Right atrium auricular region (tissue), 2 donors: ENCODE results near the gene MAML1. TPM values are rescaled to one million over a fixed set of nuclear protein-coding genes. Genes with fewer than 3 reads are reported as not detected.

Experiments
- DNase-seq: peaks from one replicate; pipeline ENCODE4 v3.0.0-alpha.2; 2019; ENCODE audit warnings: low spot score
- H3K27ac ChIP-seq, 2 donors: fragments of 200-600 bp; sonication (generic); 1 replicate in 1 of 2; 2 replicates in 1 of 2; pipeline ENCODE4 v1.5.1; 2016 to 2019
- H3K27me3 ChIP-seq, 2 donors: fragments of 200-600 bp; sonication (generic); one replicate each; pipeline versions ENCODE4 v1.5.1 to v1.6.0; 2017 to 2019
- H3K36me3 ChIP-seq: fragments of 200-600 bp; sonication (generic); one replicate; pipeline ENCODE4 v1.5.1; 2016
- H3K4me1 ChIP-seq, 2 donors: fragments of 200-600 bp; sonication (generic); one replicate each; pipeline versions ENCODE4 v1.5.1 to v1.6.0; 2017 to 2019
- H3K4me3 ChIP-seq, 2 donors: fragments of 200-600 bp; sonication (generic); 1 replicate in 1 of 2; 2 replicates in 1 of 2; pipeline ENCODE4 v1.5.1; 2017 to 2019; ENCODE audit warnings: mild to moderate bottlenecking in 1 of 2, moderate library complexity in 1 of 2
- H3K9me3 ChIP-seq, 2 donors: fragments of 200-600 bp; sonication (generic); one replicate each; pipeline ENCODE4 v1.5.1; 2019
- total RNA-seq, 2 donors: library from RNA; depleted of rRNA; stranded (reverse); fragments of >200 nt; gene quantifications; one replicate each; pipeline ENCODE4 v1.1.0, GENCODE V29; 2016
- TF ChIP-seq, protein P1 (sequence below), 2 donors: fragments of 200-600 bp; sonication (generic); IDR thresholded peaks; one replicate each; pipeline ENCODE4 v1.5.1; 2019; ENCODE audit warnings: antibody characterized with exemption in 2 of 2

MAML1 gene
- total RNA-seq, 2 donors from 2014 or later = 10.8 to 16.6 TPM

DNA sequence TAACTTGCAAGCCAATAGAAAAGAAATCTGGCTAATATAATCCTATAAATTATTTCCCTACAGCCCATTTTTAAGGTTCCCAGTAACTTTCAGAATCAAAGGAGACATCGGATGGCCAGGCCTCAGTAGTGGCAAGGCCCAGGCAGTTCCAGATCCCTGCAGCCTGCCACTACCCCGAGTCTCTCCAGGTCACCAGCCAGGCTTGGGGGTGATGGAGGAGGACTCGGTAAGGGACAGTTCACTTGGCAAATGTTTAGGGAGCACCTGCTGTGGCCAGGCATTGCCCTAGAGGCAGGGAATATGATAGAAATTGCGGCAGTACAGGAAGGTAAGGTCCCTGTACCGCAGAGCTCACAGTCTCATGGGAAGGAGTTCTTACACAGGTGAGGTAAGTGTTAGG, 46.0 kb downstream of the MAML1 start:
- Histone ChIP-seq H3K4me1 (no peaks in the 10 kb centered on the region), H3K36me3 (peaks cover 44% of the 10 kb centered on the region), H3K27me3 (no peaks in the 10 kb centered on the region), H3K9me3 (no peaks in the 10 kb centered on the region), H3K27ac (no peak overlapping the region), H3K4me3 (no peak overlapping the region)
- DNase-seq = no peak
- TF ChIP-seq, protein P1, sequence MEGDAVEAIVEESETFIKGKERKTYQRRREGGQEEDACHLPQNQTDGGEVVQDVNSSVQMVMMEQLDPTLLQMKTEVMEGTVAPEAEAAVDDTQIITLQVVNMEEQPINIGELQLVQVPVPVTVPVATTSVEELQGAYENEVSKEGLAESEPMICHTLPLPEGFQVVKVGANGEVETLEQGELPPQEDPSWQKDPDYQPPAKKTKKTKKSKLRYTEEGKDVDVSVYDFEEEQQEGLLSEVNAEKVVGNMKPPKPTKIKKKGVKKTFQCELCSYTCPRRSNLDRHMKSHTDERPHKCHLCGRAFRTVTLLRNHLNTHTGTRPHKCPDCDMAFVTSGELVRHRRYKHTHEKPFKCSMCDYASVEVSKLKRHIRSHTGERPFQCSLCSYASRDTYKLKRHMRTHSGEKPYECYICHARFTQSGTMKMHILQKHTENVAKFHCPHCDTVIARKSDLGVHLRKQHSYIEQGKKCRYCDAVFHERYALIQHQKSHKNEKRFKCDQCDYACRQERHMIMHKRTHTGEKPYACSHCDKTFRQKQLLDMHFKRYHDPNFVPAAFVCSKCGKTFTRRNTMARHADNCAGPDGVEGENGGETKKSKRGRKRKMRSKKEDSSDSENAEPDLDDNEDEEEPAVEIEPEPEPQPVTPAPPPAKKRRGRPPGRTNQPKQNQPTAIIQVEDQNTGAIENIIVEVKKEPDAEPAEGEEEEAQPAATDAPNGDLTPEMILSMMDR (IDR thresholded peaks at IDR 0.05) = no peak

DNA sequence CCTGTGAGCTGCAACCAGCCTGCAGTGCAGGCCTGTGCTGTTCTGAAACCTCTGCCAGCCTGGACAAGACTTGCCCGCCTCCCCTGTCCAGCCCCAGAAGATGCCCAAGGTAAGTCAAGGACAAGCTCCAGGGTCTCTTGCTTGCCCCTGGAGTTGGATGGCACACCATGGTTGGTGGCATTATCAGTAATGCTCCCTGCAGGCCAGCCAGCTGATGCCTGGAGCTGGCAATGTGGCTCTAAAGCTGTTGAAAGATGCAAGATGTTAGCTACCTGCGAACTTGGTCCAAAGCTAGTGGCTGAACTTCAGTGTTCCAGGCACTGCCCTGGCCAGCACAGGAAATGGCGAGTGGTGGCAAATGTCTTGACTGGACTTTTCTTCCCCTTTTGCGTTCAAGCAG, 47.2 kb downstream of the MAML1 start:
- no peak overlapping the region for H3K4me3 ChIP-seq
- H3K9me3 ChIP-seq = no peaks in the 10 kb centered on the region
- H3K27me3 ChIP-seq = no peaks in the 10 kb centered on the region
- H3K4me1 ChIP-seq = no peaks in the 10 kb centered on the region
- TF ChIP-seq, protein P1 (IDR thresholded peaks at IDR 0.05) = no peak
- H3K36me3 ChIP-seq = peaks cover 32% of the 10 kb centered on the region
- DNase-seq = no peak
- no peak overlapping the region for H3K27ac ChIP-seq

DNA sequence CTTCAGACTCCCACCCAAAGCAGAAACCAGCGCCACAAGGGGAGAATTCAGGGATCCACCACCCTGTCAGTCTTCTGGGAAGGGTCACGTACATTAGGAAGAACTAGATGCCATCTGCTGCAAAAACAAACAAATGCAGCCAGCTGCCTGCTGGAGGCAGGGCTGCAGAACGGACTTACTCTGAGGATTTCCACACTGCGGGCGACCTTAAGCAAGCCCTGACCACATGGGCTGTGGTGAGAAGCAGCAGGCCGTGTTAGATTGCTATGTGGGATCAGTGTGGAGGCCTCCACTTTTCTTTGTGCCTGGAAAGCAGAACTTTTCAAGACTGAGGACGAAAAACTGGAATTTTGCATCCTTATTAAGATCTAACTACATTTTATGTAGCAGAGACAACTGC, 47.7 kb downstream of the MAML1 start:
- Histone ChIP-seq H3K4me3 (no peak overlapping the region), H3K36me3 (peaks cover 28% of the 10 kb centered on the region), H3K4me1 (no peaks in the 10 kb centered on the region), H3K27ac (no peak overlapping the region), H3K27me3 (no peaks in the 10 kb centered on the region), H3K9me3 (no peaks in the 10 kb centered on the region)
- TF ChIP-seq, protein P1 (IDR thresholded peaks at IDR 0.05) = no peak
- no peak for DNase-seq

DNA sequence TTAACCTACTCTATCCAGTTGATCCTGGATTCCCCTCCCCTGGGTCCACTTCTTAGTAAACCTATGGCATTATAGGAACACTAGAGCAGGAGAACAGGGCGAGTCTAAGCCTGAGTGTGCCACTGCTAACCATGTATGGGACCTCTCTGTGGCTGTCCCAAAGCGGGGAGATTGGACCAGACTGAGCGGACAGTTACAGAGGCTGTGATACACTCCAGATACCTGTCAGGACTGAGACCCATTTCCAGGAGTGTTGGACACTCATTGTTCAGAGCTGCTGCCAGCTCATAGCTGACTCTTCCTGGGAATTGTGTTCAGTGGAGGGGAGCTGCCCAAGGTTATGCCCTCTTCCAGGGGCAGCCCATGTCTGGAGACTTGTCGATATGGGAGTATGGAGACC, 49.2 kb downstream of the MAML1 start:
- TF ChIP-seq, protein P1 (IDR thresholded peaks at IDR 0.05) = no peak
- Histone ChIP-seq H3K27me3 (no peaks in the 10 kb centered on the region), H3K27ac (no peak overlapping the region), H3K36me3 (peaks cover 16% of the 10 kb centered on the region), H3K4me1 (no peaks in the 10 kb centered on the region), H3K9me3 (no peaks in the 10 kb centered on the region), H3K4me3 (no peak overlapping the region)
- DNase-seq = no peak

DNA sequence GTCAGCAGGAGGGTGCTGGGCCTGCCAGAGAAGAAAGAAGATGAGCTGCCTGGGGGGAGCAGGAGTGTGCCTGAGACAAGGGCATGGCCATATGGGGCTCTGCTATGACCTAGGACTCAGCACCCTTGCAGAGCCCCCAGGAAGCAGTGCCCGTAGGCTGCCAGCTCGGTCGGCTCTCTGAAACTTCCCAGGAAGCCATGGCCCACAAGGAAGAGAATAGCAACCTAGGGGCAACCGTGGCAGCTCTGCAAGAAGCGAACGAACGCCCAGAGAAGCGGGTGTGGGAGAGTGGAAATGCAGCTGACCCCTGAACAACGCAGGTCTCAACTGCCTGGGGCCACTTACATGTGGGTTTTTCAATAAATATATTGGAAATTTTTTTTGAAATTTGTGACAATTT, 50.5 kb downstream of the MAML1 start:
- peaks cover 8% of the 10 kb centered on the region for H3K36me3 ChIP-seq
- H3K4me1 ChIP-seq = no peaks in the 10 kb centered on the region
- H3K4me3 ChIP-seq = no peak overlapping the region
- no peak overlapping the region for H3K27ac ChIP-seq
- TF ChIP-seq, protein P1 (IDR thresholded peaks at IDR 0.05) = no peak
- DNase-seq = no peak
- no peaks in the 10 kb centered on the region for H3K27me3 ChIP-seq
- no peaks in the 10 kb centered on the region for H3K9me3 ChIP-seq

DNA sequence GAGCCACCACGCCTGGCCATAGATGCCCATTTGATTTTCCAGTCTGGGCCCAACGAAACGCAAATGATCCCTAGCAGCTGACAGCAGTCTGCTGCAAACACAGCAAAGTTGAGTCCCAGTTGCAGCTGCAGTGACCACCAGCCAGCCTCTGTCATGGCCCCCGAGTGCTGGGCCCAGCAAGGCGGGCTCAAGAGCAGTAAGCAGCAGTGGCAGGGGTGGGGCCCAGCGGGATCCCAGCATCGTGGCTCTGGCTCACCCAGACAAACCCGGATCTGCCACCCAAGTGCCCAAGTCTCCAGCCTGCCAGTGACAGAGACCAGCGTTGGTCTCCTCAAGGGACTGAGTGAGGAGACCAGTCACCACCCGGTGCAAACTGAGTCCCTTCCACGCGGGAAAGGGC, 54.2 kb downstream of the MAML1 start:
- Histone ChIP-seq H3K9me3 (no peaks in the 10 kb centered on the region), H3K27ac (no peak overlapping the region), H3K36me3 (no peaks in the 10 kb centered on the region), H3K27me3 (no peaks in the 10 kb centered on the region), H3K4me3 (no peak overlapping the region), H3K4me1 (peaks cover 0 to 7% of the 10 kb centered on the region in 2 donors)
- DNase-seq = no peak
- TF ChIP-seq, protein P1 (IDR thresholded peaks at IDR 0.05) = no peak
